Urothelium cell line (cell line): ENCODE measurements around the gene ZNF841.
"Not testable (repeated sequence)": the region's sequence is repeated elsewhere in the genome, so short reads cannot be mapped to it uniquely, and the experiment has no call there.

Experiments used
- DNase-seq: peaks from one replicate; pipeline ENCODE4 v3.0.0; 2011; ENCODE audit warnings: low spot score, mixed read lengths
- FAIRE-seq: peaks from 2 replicates; lab custom pipeline; 2011; peaks lifted over from hg19 to GRCh38; lab: Jason Lieb, UNC

Gene ZNF841

DNA sequence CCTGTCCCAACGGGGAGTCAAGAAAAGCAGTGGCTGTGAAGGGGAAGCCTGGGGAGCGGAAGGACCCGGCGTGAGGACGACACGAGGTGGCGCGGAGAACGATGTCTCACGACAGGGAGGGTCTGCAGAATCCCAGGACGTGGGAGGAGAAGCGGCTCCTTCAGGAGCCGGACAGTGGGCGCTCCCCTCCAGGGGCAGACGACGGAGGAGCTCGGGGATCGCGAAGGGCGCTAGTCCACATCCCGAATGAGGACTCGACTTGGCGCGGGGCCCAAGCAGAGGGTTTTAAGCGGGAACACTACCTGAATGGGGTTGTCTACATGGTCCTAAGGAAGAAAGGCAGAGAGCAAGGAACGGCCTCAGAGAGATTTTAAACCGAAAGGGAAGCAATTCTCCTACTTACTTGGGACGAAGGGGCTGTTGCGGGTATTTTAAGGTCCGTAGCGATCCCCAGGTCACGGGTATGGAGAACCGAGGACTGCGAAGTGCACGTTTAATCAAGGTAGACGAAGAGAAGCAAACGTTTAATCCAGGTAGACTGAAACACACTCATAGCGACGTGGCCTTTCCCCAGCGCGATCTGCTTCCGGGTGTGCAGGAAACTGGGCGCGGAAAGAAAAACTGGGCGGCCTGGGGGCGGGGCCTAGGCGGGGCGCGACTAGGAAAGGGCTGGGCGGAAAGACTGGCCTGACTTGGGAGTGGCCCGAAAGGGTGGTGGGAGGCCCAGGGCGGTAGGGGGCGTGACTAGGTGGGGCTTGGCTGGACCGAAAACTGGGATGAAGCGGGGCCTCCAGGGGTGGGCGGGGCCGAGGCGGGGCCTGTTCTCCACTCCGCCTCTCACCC is at the start of gene ZNF841:
Gene ZNF841, minus strand, starts transcription at position 594 of the 843 bp plus-strand sequence. CDS start 10,964 bp downstream, outside the sequence.
- peak; percentile 95 for DNase-seq
- FAIRE-seq: peak; percentile 82

DNA sequence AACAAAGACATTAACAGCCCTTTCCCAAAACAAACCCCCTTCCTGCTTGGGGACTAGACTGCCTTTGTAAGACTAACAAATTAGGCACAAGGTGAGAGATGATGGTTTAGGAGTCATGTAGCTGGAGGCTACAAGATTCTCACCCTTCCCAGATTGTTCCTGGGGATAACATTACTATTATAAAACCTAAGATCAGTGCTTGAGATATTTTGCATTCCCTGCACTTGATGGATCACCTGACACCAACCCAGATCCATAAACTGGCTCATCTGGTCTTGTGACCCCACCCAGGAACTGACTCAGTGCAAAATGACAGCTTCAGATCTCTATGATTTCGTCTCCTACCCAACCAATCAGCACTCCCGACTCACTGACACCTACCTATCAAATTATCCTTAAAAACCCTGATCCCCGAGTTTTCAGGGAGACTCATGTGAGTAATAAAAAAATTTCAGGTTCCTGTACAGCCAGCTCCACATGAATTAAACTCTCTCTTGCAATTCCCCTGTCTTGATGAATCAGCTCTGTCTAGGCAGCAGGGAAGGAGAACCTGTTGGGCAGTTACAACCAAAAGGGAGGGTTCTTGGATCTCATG is 46.5 kb upstream of the ZNF841 start:
- FAIRE-seq: no peak
- DNase-seq: no peak

DNA sequence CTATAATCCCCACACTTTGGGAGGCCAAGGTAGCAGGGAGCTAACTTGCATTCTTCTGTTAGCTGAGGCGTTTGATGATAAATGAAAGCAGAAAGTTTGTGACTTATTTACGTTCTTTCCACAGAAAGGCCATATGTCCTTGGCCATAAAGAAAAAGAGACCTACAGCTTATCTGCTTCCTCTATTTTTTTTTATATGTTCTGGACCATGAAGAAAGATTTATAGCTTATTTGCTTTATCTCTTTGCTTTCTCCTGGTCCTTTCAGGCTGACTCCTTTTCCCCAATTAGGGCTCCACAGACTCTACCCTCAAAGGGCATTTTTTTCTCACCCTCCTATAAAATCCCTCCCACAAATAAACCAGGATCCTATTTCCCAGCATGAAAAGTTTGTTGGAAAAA is 45.6 kb upstream of the ZNF841 start:
- FAIRE-seq (no peak), DNase-seq (no peak)

DNA sequence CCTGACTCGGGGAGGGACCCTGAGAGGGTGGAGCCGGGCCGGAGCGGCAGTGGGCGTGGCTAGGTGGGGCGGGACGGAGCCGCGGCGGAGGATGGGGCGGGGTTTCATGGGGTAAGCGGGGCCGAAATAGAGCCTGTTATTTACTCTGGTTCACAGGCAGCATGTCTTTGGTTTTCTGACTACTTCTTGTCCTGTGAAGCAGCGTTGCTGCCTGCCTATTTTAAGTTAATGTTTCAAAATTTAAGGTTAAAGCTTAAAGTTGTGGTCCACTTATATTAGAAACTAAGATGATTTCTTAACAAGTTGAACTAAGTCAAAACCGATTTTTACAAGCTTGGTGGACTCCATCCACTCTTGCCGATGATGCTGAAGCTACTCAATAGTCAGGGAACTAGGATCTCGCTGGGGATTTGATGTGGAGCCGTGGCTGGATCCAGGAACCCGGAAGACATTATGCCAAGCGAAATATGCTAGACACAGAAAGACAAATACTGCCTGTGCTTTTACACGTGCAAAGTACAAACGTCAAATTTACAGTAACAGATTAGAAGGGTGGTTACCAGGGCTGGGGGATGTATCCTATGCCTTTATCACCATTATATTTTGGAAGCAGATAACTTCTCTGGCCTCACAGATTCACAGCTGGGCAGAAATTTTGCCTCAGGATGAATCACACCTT is 44.6 kb upstream of the ZNF841 start:
- no peak for DNase-seq
- no peak for FAIRE-seq

DNA sequence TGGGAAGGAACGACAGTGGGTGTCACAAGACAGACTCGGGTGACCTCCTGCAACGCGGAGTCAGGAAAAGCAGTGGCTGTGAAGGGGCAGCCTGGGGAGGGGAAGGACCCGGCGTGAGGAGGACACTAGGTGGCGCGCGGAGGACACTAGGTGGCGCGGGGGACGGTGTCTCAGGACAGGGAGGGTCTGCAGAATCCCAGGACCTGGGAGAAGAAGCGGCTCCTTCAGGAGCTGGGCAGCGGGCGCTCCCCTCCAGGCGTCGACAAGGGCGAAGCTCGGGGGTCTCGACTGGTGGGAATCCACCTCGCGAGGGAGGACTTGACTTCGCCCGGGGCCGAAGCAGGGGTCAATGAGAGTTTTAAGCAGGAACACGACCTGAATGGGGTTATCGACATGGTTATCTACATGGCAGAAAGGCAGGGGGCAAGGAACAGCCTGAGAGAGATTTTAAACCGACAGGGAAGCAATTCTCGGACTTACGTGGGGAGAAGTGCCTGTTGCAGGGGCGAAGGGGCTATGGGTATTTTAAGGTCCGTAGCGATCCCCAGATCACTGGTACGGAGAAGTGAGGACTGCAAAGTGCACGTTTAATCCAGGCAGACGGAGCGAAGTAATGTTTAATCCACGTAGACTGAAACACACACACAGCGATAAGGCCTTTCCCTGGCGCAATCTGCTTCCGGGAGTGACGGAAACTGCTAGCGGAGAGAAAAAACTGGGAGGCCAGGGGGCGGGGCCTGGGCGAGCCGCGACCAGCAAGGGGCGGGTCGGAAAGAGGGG is 43.9 kb upstream of the ZNF841 start, which contains the start of gene ZNF616:
Gene ZNF616, minus strand, starts transcription at position 687 of the 780 bp plus-strand sequence. CDS start 9,426 bp downstream, outside the sequence.
- peak; percentile 98 for DNase-seq
- peak; percentile 94 for FAIRE-seq

DNA sequence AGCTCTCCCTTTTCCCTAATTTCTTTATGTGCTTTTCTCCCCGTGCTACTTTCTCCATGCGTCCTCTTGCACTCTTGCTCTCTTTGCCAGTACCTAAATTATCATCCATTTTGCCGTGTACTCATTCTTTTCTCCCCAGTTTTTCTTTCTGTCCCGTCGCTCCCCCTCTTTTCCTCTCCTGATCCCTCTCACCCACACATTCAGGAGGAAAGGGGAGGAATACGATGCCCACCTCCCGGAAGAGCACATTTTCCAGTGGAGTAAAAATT is 43.4 kb upstream of the ZNF841 start:
- DNase-seq (no peak), FAIRE-seq (no peak)

DNA sequence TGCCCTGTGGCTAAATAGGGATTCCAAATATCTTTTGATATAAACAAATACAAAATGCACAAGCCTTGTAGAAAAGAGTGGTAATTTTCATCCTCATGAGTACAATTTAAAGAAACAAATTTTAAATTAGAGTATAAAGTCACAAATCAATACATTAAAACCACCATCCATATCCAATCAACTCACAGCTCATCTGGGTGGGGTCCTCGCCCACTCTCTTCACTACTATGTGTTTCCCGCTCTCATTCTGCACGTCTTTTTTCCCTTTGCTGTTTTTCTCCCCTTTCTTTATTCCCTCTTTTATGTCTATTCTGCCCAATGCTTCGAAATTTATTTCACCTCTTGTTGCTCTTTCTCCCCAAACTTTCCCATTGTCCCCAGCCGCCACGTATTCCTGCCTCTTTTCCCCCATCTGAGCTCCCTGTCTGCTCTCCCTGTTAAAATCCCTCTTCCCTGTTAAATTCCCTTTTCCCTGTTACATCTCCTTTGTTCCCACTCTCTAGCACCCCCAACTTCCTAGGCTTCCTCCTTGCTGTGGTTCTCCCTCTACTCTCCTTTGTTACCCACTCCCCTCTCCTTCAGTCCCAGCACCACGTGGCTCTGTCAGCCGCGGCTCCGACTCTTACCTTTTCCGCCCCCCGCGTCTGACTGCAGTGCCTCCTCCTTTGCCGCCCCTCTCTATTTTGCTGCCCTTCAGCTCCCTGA is 42.9 kb upstream of the ZNF841 start:
- DNase-seq (peak; percentile 17), FAIRE-seq (no peak)

DNA sequence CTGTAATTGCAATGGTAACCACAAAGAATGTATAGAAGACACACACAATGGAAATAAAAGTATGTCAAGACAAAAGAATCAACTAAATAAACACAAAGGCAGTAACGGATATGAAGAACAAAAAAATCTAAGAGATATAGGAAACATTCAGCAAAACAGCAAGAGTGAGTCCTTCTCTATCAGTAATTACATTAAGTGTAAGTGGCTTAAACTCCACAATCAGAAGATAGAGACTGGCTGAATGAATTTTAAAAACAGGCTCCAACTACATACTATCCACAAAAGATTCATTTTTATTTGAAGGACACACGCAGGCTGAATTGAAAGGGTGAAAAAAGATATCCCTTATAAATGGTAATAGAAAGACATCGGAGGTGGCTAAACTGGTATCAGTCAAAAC is 24.7 kb upstream of the ZNF841 start:
- FAIRE-seq (no peak), DNase-seq (no peak)

GRCh38 chr19:52115526-52116053 is 20.0 kb upstream of the ZNF841 start:
- no peak for DNase-seq
- no peak for FAIRE-seq

DNA sequence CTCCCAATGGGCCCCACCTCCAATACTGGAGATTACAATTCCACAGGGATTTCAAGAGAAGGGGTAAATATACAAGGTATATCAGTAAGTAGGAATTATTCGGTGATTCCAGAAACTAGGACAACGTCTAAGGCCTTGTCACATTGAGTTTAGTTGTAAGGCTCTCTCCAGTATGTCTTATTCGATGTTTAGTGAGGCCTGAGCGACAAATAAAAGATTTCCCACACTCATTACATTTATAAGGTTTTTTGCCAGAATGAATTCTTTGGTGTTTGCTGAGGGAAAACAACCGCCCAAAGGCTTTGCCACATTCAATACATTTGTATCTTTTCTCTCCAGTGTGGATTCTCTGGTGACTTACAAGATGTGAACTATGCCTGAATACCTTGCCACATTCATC is 19.1 kb upstream of the ZNF841 start:
- DNase-seq (no peak), FAIRE-seq (no peak)

DNA sequence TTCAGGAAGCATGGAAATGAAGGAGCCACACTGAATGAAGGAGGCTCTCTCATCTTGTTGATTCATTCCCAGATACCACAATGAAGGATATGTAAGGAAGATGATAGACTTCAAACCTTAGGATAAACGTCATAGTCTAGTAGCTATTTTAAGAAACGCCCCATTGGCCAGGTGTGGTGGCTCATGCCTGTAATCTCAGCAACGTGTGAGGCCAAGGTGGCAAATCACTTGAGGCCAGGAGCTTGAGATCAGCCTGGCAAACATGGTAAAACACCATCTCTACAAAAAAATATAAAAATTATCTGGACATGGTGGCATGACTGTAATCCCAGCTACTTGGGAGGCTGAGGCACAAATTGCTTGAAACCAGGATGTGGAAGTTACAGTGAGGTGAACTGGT is 17.1 kb upstream of the ZNF841 start:
- FAIRE-seq (no peak), DNase-seq (no peak)

GRCh38 chr19:52110780-52111179 is 15.2 kb upstream of the ZNF841 start:
- FAIRE-seq: no peak
- no peak for DNase-seq

DNA sequence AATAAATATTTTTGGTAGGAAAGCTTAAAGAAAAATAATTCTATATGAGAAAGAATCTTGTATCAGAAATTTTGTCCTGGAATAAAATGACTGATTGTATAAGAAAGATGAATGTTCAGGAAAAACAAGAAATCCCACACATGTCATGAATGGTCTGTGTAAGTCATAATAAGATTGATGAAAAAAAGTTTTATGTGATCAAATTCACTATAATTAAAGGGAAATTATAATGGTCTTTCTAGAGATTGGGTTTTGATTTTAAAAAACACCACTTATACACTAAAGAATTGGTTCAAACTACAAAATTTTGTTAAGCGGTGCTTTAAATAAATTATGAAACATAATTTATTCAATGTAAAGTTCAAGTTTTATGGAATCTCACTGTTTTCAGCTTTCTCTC is 7.2 kb upstream of the ZNF841 start:
- DNase-seq (no peak), FAIRE-seq (no peak)

- no peak for DNase-seq
- FAIRE-seq: no peak
Measured at GRCh38 chr19:52101866-52102562, 6.4 kb upstream of the ZNF841 start.

GRCh38 chr19:52099497-52100138 is 4.1 kb upstream of the ZNF841 start:
- FAIRE-seq (no peak), DNase-seq (peak; percentile 8)

DNA sequence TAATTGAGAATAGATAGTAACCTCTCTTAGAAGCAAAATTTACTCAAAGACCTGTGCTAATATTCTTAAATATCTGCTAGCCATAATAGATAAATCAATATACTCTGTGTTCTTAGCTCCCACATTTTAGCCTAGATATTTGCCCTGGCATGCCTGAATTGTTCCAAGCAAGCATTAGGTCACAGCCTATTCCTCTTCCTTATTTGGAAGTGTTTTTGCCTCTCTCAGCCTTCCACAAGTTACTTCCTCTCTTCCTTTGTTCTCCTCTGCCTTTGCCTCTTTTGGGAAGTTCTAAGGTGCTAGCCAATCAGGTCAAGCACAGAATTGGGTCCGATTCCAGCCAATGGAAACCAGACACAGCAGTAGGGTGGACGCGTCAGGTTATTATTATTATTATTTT is 851 bp upstream of the ZNF841 start:
- FAIRE-seq, DNase-seq: not testable (repeated sequence)

DNA sequence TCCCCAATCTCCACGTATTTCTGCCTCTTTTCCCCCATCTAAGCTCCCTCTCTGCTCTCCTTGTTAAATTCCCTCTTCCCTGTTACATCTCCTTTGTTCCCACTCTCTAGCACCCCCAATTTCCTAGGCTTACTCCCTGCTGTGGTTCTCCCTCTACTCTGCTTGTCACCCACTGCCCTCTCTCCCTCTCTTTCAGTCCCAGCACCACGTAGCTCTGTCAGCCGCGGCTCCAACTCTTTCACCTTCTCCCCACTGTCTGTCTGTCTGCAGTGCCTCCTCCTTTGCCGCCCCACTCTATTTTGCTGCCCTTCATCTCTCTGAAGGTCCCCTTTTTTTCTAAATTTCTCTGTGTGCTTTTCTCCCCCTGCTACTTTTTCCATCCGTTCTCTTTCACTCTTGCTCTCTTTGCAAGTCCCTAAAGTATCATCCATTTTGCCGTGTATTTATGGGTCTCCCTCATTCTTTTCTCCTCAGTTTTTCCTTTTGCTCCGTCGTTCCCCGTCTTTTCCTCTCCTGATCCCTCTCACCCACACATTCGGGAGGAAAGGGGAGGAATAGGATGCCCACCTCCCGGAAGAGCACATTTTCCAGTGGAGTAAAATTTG is 937 bp downstream of the ZNF841 start:
- FAIRE-seq: peak; percentile 48
- no peak for DNase-seq

- no peak for DNase-seq
- no peak for FAIRE-seq
Measured at GRCh38 chr19:52086481-52086880, 9.1 kb downstream of the ZNF841 start.

GRCh38 chr19:52070496-52070895 is 25.1 kb downstream of the ZNF841 start:
- DNase-seq: no peak
- no peak for FAIRE-seq
